Fibroblast of skin of right quadriceps (primary cell): ENCODE measurements around the gene DOCK3.
"Not testable (repeated sequence)": the region's sequence is repeated elsewhere in the genome, so short reads cannot be mapped to it uniquely, and the experiment has no call there.

Source experiments
- DNase-seq: peaks from one replicate; pipeline ENCODE4 v3.0.0-alpha.2; 2013

Gene DOCK3

GRCh38 chr3:50913260-50913659 lies 238.5 kb downstream of the DOCK3 start:
- no peak for DNase-seq

DNA sequence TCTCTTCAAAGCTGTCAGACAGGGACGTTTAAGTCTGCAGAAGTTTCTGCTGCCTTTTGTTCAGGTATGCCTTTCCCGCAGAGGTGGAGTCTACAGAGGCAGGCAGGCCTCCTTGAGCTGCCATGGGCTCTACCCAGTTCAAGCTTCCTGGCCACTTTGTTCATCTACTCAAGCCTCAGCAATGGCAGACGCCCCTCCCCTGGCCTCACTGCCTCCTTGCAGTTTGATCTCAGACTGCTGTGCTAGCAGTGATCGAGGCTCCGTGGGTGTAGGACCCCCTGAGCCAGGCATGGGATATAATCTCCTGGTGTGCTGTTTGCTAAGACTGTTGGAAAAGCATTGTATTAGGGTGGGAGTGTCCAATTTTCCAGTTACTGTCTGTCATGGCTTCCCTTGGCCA lies 247.3 kb downstream of the DOCK3 start:
- DNase-seq: not testable (repeated sequence)

DNA sequence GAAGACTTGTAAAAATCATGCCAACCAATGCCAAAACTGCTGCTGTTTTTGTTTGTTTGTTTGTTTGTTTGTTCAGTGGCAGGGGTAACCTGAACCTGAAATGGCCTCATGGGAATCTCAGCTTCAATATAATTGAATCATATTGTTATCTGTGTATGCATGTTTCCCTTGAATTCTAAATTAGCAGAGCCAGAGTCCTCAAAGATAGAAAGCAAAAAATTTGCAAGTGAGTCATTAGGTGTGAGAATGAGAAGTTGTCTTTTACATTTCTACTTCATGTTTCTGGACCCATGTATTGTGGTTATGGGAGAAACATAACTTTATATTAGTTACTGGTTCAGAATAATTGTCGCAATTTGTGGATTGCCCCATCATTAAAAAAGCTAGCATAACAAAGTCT lies 249.2 kb downstream of the DOCK3 start:
- DNase-seq: no peak

GRCh38 chr3:50924638-50925037 lies 249.9 kb downstream of the DOCK3 start:
- no peak for DNase-seq

- no peak for DNase-seq
Observed at GRCh38 chr3:50926868-50927267, 252.1 kb downstream of the DOCK3 start.

- no peak for DNase-seq
Observed at GRCh38 chr3:50930371-50931208, 255.9 kb downstream of the DOCK3 start.

- not testable (repeated sequence) for DNase-seq
Observed at GRCh38 chr3:50932918-50933317, 258.2 kb downstream of the DOCK3 start.

GRCh38 chr3:50936389-50936788 lies 261.7 kb downstream of the DOCK3 start:
- no peak for DNase-seq

DNA sequence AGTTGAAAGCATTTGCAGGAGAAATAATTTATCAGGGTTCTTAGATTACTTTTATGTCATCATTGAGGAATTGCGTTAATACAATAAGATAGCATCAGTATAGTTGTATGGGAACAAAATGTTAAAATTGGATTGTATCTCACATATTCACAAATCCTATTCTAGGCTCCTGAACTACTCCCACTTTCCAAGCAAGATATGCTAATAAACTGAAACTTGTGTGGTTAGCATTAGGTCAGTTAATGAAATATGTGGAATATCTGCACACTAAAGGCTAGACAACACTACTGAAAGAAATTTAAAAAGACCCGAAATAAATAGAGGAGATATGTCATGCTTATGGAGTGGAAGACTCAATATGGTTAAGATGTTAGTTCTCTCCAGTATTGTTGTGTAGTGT lies 272.7 kb downstream of the DOCK3 start:
- DNase-seq: no peak

DNA sequence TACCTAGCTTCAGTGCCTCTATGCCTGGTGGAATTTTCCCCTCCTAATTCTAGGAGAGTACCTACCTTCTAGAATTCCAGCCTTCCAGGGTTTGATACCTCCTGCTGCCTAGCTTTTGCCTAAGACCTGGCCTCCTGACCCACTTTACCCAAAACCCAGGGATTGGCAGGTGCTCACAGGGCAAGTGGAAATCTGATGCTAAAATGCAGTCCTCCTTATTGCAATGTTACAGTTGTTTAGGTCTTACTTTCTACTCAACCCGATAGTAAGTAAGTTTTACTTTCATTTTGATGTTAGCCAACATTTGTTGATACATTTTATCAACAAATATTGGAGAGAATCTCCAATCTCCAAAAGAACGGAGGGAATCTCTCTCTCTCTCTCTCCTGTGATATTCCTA lies 275.9 kb downstream of the DOCK3 start:
- DNase-seq: no peak

- DNase-seq: no peak
Observed at GRCh38 chr3:50953825-50954414, 279.2 kb downstream of the DOCK3 start.

DNA sequence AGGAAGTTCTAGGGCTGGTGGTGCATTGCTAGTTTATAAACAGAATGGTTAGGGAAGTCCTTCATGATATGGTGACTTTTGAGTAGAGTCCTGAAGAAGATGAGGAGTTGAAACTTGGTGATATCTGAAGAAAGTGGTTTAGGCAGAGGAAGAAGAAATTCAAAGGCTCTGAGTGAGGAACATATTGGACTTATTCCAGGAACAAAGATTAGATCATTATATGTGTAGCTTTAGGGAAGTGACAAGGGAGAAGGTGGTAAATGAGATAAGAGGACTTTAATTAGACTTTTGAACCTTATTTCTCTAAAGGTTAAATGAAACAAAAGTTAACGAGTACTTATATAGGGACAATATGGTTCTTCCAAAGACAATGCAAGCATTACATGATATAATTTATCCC lies 286.7 kb downstream of the DOCK3 start:
- no peak for DNase-seq

- peak; percentile 30 for DNase-seq
Observed at GRCh38 chr3:50971487-50971924, 296.8 kb downstream of the DOCK3 start.

DNA sequence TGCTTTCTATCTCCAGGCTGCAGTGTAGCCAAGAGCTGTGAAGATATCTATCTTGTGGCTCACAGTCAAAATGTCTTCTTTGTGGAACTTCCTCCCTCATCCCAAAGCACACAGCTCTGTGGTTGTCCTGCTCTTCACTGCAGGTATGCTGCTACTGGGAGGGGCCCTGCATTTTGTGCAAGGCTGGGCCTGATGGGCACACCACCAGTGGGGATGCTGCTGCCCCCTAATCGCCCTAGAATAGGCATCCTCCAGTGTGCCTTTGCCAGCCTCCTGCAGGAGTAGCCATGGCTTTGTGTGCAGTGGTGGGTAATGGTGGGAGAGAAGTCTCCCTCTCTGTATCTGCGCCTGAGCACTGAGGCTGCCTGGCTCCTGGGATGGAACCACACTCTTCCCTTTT lies 297.3 kb downstream of the DOCK3 start:
- DNase-seq: no peak

DNA sequence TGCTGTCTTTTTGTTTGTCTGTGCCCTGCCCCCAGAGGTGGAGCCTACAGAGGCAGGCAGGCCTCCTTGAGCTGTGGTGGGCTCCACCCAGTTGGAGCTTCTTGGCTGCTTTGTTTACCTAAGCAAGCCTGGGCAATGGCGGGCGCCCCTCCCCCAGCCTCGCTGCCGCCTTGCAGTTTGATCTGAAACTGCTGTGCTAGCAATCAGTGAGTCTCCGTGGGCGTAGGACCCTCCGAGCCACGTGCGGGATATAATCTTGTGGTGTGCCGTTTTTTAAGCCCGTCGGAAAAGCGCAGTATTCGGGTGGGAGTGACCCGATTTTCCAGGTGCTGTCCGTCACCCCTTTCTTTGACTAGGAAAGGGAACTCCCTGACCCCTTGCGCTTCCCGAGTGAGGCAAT lies 303.9 kb downstream of the DOCK3 start:
- DNase-seq: not testable (repeated sequence)

DNA sequence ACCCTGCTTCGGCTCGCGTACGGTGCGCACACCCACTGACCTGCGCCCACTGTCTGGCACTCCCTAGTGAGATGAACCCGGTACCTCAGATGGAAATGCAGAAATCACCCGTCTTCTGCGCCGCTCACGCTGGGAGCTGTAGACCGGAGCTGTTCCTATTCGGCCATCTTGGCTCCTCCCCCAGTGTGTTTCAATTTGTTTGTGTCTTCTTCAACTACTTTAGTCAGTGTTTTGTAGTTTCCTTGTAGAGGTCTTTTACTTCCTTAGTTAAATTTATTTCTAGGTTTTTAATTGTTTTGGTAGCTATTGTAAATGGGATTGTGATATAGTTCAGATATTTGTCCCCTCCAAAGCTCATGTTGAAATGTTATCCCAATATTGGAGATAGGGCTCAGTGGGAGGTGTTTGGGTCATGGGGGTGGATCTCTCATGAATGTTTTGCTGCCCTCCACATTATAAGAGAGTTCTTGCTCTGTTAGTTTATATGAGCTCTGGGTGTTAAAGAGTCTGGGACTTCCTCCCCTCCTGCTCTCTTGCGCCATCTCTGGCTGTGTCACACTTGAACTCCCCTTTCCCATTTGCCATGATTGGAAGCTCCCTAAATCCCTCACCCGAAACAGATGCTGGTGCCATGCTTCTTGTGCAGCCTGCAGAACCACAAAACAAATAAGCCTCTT lies 304.4 kb downstream of the DOCK3 start:
- no peak for DNase-seq

DNA sequence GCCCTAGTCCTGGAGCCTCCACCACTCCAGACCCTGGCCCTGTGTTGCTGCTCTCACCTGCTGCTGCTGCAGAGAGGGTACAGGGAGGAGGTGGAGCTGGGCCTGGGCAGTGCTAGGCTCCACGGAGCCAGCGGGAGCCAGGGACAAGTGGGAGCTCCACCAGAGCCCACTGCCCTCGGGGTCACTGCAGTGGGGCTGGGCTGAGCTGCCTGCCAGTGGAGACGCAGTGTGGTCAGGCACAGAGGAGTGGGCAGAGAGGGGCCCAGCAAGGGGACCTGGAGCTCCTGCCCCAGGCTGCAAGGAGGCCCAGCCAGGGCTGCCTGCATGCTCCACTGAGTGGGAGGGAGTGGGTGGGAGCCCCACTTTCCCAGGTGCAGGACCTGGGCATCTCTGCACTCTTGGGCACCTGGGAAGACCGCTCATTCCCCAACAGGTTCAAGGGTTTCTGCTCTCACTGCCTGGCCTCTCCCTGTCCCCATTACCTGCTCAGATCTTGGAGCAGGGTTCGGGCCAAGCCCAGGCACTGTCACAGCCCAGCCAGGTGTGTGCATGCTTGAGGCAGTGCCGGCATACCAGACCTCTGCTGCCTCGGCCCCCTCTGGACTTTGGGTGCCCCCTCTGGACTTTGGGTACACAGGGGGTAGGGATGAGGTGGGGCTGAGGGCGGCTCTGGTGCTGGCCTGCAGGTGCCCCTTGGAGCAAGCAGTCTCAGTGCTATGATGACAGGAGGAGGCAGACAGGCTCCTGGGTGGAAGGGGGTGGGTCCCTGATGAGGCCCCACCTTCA lies 308.0 kb downstream of the DOCK3 start:
- DNase-seq: no peak

- DNase-seq: no peak
Observed at GRCh38 chr3:50983887-50984286, 309.2 kb downstream of the DOCK3 start.

DNA sequence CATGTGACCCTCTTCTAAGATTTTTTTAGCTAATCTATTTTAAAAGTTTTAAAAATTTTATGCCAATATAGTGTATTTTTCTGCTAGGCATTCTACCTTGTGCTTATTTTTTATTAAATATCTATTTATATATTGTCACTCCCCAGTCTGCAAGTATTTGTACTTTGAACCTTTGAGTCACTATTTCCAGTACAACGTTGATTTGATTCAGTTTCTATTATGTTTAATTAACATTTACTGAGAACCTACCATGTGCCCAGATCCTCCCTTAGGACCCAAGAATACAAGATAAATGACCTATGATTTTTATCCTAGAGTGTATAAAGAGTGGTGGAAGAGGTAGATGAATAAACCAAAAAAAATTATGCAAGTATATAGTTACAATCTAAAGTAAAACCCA lies 311.2 kb downstream of the DOCK3 start:
- DNase-seq: no peak

DNA sequence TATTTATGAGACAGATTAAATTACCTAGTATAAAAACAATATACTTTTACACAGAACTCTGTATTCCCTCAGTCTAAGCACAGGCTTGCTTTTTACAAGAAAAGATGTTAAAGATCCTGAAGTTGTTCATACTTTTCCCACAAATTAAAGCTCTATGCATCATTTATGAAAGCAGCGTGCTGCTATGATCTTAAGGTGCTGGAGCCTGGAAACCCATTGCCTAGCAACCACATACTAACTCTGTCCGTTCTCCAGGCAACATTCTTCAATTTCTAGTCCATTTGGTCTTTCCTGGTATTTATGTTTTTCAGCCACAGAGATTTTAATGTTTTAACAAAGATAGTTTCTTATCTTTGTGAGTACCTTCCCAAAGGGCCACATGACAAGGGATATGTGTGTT lies 312.0 kb downstream of the DOCK3 start:
- no peak for DNase-seq

DNA sequence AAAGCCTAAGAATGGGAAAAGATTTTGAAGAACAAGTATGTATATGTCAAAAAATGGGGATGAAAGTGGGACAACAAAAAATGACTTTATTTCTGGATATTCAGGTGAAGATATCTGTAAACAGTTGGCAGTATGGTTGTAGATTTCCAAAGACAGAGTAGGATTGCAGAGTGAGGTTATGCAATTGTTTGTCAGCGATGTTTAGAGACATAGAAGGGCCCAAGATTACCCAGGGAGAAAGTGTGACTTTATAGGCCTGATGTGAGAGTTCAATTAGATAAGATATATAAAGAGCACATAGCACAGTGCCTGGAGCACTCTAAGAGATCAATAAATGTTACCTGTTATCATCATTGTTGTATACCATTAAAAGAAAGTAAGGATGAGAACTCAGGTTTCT lies 319.8 kb downstream of the DOCK3 start:
- no peak for DNase-seq

GRCh38 chr3:50995085-50995824 lies 320.5 kb downstream of the DOCK3 start:
- DNase-seq: no peak

- no peak for DNase-seq
Observed at GRCh38 chr3:51002495-51002894, 327.8 kb downstream of the DOCK3 start.
